Measurements from ENCODE around the gene ALAS1.

GRCh38 chr3:52182196-52182595 lies 15.8 kb upstream of the ALAS1 start:
- TF ChIP-seq ZNF600 (tag by site-specific recombination; IDR thresholded peaks at IDR 0.05), result no peak
- no peak for TF ChIP-seq CTCF (tag by site-specific recombination; IDR thresholded peaks at IDR 0.05)
- no peak for TF ChIP-seq HOXD13 (CRISPR knock-in tag; IDR thresholded peaks at IDR 0.05; ENCODE audit: borderline replicate concordance)
- TF ChIP-seq ZNF354C (tag by site-specific recombination; IDR thresholded peaks at IDR 0.05; ENCODE audit: borderline replicate concordance, low read depth), result no peak
- TF ChIP-seq ZBTB21 (tag by site-specific recombination; IDR thresholded peaks at IDR 0.05), result no peak
- TF ChIP-seq ZNF341 (tag by site-specific recombination; IDR thresholded peaks at IDR 0.05; ENCODE audit: low read depth), result no peak
- no peak for TF ChIP-seq HOXA7 (CRISPR knock-in tag; IDR thresholded peaks at IDR 0.05; ENCODE audit: borderline replicate concordance)
- TF ChIP-seq ZBTB10 (tag by site-specific recombination; IDR thresholded peaks at IDR 0.05), result no peak
- TF ChIP-seq, protein P1, sequence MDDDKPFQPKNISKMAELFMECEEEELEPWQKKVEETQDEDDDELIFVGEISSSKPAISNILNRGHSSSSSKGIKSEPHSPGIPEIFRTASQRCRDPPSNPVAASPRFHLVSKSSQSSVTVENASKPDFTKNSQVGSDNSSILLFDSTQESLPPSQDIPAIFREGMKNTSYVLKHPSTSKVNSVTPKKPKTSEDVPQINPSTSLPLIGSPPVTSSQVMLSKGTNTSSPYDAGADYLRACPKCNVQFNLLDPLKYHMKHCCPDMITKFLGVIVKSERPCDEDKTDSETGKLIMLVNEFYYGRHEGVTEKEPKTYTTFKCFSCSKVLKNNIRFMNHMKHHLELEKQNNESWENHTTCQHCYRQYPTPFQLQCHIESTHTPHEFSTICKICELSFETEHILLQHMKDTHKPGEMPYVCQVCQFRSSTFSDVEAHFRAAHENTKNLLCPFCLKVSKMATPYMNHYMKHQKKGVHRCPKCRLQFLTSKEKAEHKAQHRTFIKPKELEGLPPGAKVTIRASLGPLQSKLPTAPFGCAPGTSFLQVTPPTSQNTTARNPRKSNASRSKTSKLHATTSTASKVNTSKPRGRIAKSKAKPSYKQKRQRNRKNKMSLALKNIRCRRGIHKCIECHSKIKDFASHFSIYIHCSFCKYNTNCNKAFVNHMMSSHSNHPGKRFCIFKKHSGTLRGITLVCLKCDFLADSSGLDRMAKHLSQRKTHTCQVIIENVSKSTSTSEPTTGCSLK (tag by site-specific recombination; IDR thresholded peaks at IDR 0.05), result no peak
- no peak for TF ChIP-seq ZSCAN5A (tag by site-specific recombination; IDR thresholded peaks at IDR 0.05)
- TF ChIP-seq SP2 (tag by site-specific recombination; IDR thresholded peaks at IDR 0.05), result no peak
- TF ChIP-seq PRDM1 (tag by site-specific recombination; IDR thresholded peaks at IDR 0.05), result no peak
- TF ChIP-seq ZNF629 (tag by site-specific recombination; IDR thresholded peaks at IDR 0.05), result no peak
